Measurements from ENCODE around the gene ACOX2. TPM values are rescaled to one million over a fixed set of nuclear protein-coding genes. Genes with fewer than 3 reads are reported as not detected.
A peak's percentile ranks its signal among the peaks of the same experiment; 100 is the strongest.

Gene ACOX2
- total and polyA plus RNA-seq, 2 of the 13 experiments (the other 11 are each of a cell fraction or from before 2014, with no cell fraction given) = 42.6 to 98.5 TPM

DNA sequence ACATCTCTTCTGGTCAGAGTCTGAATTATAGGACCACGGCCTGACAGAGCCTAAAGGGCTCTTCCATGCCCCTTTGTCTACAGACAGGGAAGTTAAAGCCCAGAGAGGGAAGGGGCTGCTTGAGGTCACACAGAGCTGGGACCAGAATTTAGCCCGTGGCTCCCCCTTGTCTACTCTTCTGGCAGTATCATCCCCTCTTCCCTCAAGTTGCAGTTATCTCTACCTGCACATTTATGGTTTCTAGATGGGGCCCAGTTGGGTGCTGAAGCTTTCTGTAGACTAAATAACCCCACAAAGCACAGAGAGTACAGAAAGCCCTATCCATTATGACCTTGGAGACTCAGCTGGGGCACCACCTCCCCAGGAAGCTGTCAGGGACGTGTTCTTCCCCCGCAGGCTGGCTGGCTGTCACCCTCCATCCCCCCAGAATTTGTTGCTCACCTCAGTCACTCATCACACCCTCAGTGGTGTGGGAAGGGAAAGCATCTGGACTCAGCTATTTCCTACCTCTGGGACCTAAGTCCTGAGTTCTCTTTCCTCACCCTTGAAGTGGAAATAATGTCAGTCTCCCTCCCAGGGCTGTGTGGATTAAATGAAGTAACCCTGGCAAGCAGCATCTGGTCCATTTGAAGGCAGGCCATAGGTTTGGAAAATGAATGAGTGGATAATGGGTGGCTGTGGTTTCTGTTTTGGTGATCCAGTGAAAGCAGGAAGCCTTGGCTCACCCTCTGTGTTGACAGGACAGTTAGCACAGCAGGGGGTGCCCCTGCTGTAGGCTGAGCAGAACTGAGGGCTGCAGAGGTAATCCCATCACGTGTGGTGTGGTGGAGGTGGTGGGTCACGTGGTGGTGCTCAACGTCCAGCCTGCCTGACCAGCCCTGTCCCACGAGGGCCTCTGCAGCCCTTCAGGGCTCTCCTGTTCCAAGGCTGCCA, 16.3 kb downstream of the ACOX2 start (continued):
- TF ChIP-seq GABPB1 (CRISPR knock-in tag; IDR thresholded peaks at IDR 0.05) (peak; percentile 58), ZFAT (CRISPR knock-in tag; conservative IDR thresholded peaks at IDR 0.05) (no peak), RNF2 (conservative IDR thresholded peaks at IDR 0.05; ENCODE audit: low read depth) (peak; percentile 57; the same call in 1 of the 2 replicates), ZFP36 (IDR thresholded peaks at IDR 0.05; ENCODE audit: borderline replicate concordance, low read depth, low read length, partially characterized antibody) (no peak), HNRNPK (IDR thresholded peaks at IDR 0.05; ENCODE audit: low read depth, low read length, poor library complexity, severe bottlenecking) (no peak), ZNF124 (CRISPR knock-in tag; IDR thresholded peaks at IDR 0.05) (no peak), KLF16 (CRISPR knock-in tag; IDR thresholded peaks at IDR 0.05) (no peak), ZKSCAN5 (CRISPR knock-in tag; IDR thresholded peaks at IDR 0.05) (no peak), RAD21 (CRISPR knock-in tag; IDR thresholded peaks at IDR 0.05) (peak; percentile 58), TEAD3 (CRISPR knock-in tag; optimal IDR thresholded peaks at IDR 0.05; ENCODE audit: borderline replicate concordance) (peak; percentile 75), SYNCRIP (IDR thresholded peaks at IDR 0.05; ENCODE audit: insufficient read depth, low read depth, low read length) (no peak), ZNF878 (CRISPR knock-in tag; IDR thresholded peaks at IDR 0.05) (peak; percentile 80)
- TF ChIP-seq, protein P1, sequence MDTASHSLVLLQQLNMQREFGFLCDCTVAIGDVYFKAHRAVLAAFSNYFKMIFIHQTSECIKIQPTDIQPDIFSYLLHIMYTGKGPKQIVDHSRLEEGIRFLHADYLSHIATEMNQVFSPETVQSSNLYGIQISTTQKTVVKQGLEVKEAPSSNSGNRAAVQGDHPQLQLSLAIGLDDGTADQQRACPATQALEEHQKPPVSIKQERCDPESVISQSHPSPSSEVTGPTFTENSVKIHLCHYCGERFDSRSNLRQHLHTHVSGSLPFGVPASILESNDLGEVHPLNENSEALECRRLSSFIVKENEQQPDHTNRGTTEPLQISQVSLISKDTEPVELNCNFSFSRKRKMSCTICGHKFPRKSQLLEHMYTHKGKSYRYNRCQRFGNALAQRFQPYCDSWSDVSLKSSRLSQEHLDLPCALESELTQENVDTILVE (CRISPR knock-in tag; IDR thresholded peaks at IDR 0.05) = 0 out of 2 replicates have a peak, but pooled peaks have one; percentile 34
- TF ChIP-seq, protein P2, sequence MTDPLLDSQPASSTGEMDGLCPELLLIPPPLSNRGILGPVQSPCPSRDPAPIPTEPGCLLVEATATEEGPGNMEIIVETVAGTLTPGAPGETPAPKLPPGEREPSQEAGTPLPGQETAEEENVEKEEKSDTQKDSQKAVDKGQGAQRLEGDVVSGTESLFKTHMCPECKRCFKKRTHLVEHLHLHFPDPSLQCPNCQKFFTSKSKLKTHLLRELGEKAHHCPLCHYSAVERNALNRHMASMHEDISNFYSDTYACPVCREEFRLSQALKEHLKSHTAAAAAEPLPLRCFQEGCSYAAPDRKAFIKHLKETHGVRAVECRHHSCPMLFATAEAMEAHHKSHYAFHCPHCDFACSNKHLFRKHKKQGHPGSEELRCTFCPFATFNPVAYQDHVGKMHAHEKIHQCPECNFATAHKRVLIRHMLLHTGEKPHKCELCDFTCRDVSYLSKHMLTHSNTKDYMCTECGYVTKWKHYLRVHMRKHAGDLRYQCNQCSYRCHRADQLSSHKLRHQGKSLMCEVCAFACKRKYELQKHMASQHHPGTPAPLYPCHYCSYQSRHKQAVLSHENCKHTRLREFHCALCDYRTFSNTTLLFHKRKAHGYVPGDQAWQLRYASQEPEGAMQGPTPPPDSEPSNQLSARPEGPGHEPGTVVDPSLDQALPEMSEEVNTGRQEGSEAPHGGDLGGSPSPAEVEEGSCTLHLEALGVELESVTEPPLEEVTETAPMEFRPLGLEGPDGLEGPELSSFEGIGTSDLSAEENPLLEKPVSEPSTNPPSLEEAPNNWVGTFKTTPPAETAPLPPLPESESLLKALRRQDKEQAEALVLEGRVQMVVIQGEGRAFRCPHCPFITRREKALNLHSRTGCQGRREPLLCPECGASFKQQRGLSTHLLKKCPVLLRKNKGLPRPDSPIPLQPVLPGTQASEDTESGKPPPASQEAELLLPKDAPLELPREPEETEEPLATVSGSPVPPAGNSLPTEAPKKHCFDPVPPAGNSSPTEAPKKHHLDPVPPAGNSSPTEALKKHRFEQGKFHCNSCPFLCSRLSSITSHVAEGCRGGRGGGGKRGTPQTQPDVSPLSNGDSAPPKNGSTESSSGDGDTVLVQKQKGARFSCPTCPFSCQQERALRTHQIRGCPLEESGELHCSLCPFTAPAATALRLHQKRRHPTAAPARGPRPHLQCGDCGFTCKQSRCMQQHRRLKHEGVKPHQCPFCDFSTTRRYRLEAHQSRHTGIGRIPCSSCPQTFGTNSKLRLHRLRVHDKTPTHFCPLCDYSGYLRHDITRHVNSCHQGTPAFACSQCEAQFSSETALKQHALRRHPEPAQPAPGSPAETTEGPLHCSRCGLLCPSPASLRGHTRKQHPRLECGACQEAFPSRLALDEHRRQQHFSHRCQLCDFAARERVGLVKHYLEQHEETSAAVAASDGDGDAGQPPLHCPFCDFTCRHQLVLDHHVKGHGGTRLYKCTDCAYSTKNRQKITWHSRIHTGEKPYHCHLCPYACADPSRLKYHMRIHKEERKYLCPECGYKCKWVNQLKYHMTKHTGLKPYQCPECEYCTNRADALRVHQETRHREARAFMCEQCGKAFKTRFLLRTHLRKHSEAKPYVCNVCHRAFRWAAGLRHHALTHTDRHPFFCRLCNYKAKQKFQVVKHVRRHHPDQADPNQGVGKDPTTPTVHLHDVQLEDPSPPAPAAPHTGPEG (CRISPR knock-in tag; IDR thresholded peaks at IDR 0.05) = no peak
- TF ChIP-seq, protein P3, sequence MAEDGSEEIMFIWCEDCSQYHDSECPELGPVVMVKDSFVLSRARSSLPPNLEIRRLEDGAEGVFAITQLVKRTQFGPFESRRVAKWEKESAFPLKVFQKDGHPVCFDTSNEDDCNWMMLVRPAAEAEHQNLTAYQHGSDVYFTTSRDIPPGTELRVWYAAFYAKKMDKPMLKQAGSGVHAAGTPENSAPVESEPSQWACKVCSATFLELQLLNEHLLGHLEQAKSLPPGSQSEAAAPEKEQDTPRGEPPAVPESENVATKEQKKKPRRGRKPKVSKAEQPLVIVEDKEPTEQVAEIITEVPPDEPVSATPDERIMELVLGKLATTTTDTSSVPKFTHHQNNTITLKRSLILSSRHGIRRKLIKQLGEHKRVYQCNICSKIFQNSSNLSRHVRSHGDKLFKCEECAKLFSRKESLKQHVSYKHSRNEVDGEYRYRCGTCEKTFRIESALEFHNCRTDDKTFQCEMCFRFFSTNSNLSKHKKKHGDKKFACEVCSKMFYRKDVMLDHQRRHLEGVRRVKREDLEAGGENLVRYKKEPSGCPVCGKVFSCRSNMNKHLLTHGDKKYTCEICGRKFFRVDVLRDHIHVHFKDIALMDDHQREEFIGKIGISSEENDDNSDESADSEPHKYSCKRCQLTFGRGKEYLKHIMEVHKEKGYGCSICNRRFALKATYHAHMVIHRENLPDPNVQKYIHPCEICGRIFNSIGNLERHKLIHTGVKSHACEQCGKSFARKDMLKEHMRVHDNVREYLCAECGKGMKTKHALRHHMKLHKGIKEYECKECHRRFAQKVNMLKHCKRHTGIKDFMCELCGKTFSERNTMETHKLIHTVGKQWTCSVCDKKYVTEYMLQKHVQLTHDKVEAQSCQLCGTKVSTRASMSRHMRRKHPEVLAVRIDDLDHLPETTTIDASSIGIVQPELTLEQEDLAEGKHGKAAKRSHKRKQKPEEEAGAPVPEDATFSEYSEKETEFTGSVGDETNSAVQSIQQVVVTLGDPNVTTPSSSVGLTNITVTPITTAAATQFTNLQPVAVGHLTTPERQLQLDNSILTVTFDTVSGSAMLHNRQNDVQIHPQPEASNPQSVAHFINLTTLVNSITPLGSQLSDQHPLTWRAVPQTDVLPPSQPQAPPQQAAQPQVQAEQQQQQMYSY (CRISPR knock-in tag; IDR thresholded peaks at IDR 0.05) = no peak
- TF ChIP-seq, protein P4, sequence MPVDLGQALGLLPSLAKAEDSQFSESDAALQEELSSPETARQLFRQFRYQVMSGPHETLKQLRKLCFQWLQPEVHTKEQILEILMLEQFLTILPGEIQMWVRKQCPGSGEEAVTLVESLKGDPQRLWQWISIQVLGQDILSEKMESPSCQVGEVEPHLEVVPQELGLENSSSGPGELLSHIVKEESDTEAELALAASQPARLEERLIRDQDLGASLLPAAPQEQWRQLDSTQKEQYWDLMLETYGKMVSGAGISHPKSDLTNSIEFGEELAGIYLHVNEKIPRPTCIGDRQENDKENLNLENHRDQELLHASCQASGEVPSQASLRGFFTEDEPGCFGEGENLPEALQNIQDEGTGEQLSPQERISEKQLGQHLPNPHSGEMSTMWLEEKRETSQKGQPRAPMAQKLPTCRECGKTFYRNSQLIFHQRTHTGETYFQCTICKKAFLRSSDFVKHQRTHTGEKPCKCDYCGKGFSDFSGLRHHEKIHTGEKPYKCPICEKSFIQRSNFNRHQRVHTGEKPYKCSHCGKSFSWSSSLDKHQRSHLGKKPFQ (CRISPR knock-in tag; IDR thresholded peaks at IDR 0.05; ENCODE audit: insufficient replicate concordance) = no peak
